Retinal pigment epithelial cell (primary cell): ENCODE results near the gene DCHS2.

Experiments used
- DNase-seq: peaks from one replicate; pipeline ENCODE4 v3.0.0-alpha.2; 2010; ENCODE audit warnings: low read depth
- H3K4me3 ChIP-seq: 2 replicates; pipeline ENCODE4 v1.5.1; 2011; ENCODE audit warnings: mild to moderate bottlenecking, low read length, control low read depth, moderate library complexity
- TF ChIP-seq, protein P1 (sequence below): conservative IDR thresholded peaks from 2 replicates; pipeline ENCODE4 v1.5.1; 2011; ENCODE audit warnings: low read depth, low read length, control low read depth, inconsistent platforms

Gene DCHS2

DNA sequence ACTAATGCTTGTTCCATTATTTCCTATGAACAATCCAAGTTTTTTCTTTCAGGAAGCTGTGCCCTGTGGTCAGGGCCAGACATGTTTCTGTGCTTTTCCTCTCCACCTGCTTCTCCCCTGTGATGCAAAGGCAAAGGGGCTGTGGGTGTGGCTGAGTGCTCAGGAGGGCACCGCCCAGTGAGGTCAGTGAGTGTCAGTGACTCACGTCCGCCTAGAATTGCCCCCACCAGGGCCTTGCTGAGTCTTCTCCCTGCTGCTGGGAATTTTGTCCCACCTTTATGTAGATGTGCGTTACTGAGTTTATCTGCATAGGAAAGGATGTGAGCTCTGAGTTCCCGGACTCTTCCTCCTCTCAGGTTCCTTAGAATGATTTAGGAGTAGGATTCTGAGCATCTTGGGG, 283.2 kb downstream of the DCHS2 start:
- TF ChIP-seq, protein P1, sequence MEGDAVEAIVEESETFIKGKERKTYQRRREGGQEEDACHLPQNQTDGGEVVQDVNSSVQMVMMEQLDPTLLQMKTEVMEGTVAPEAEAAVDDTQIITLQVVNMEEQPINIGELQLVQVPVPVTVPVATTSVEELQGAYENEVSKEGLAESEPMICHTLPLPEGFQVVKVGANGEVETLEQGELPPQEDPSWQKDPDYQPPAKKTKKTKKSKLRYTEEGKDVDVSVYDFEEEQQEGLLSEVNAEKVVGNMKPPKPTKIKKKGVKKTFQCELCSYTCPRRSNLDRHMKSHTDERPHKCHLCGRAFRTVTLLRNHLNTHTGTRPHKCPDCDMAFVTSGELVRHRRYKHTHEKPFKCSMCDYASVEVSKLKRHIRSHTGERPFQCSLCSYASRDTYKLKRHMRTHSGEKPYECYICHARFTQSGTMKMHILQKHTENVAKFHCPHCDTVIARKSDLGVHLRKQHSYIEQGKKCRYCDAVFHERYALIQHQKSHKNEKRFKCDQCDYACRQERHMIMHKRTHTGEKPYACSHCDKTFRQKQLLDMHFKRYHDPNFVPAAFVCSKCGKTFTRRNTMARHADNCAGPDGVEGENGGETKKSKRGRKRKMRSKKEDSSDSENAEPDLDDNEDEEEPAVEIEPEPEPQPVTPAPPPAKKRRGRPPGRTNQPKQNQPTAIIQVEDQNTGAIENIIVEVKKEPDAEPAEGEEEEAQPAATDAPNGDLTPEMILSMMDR, result no peak
- H3K4me3 ChIP-seq, result no peak overlapping the region
- no peak for DNase-seq

GRCh38 chr4:154205471-154205870, 286.1 kb downstream of the DCHS2 start:
- no peak for DNase-seq
- no peak overlapping the region for H3K4me3 ChIP-seq
- TF ChIP-seq, protein P1, result no peak

DNA sequence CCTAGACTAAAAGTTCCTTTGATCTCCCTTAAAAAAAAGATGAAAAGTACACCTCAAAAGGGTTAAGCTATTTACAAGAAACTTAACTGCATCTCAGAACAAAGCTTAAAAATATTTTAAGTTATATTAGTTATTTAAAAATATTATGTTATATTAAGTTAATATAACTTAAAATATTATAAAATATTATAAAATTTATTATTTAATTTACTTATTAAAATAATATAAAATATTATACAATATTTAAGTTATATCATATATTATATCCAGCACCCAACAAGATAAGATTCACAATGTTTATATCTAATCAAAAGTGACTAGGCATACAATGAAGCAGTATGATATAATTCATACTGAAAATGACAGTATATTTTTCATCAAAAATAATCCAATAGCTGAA, 296.9 kb downstream of the DCHS2 start:
- no peak overlapping the region for H3K4me3 ChIP-seq
- TF ChIP-seq, protein P1, result no peak
- no peak for DNase-seq

DNA sequence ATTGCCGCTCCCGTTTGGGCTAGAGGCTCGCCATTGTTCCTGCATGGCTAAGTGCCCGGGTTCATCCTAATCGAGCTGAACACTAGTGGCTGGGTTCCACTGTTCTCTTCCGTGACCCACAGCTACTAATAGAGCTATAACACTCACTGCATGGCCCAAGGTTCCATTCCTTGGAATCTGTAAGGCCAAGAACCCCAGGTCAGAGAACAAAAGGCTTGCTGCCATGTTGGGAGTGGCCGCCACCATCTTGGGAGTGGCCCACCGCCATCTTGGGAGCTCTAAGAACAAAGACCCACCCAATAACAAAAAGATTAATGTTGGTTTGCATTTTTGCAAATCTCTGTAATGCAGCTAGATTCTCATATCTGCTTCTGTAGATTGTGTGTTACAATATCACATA, 299.0 kb downstream of the DCHS2 start:
- H3K4me3 ChIP-seq, result no peak overlapping the region
- DNase-seq, result no peak
- TF ChIP-seq, protein P1, result no peak

DNA sequence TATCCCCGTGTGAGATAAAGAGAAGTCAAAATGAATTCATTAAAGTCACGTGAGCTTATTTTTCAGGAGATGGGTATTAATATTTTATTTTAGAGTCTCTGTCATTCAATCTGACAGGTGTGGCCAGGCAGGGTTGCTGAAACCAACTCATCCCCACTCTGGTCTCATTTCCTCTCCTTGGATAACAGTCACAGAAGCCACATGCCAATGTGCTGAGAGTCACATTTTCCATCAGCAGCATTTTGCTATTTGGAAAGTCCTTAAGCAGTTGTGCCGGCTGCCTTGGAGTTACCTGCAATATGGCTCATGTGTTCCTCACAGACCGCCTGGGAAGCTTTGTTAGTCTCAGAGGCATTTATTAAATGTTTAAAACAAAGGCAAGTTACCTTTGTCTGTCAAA, 302.3 kb downstream of the DCHS2 start:
- TF ChIP-seq, protein P1, result no peak
- no peak overlapping the region for H3K4me3 ChIP-seq
- DNase-seq, result no peak

DNA sequence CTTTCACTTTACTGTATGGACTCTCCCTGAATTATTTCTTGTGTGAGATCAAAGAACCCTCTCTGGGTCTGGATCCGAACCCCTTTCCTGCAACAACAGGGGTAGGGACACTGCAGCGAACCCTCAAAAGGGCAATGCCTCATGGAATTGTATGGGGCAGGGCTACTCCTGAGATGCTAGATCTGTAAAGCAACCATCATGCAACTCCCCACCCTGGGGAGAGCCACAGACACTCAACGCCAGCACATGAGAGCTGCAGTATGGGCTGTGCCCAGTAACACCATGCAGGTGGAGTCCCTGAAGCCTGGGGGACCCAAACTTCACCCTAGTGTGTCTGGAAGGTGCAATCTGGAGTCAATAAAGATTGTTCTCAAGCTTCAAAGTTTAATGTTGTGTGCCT, 304.7 kb downstream of the DCHS2 start:
- TF ChIP-seq, protein P1, result no peak
- H3K4me3 ChIP-seq, result no peak overlapping the region
- no peak for DNase-seq

DNA sequence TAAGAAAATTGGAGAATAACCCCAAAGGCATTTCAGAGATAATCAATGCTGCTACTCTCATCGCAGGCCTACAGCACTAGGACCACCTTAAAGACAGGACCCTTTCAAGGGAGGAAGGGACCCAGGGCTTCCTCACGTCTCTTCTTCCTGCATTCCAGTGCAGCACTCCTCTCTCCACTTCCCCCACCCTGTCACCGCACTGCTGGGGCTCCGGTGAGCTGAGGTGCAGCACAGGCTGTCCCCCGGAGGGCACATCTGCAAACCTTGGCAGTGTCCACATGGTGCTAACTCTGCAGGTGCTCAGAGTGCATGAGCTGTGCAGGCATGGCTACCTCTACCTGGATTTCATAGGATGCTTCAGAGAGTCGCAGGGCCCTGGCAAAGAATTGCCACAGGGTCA, 305.6 kb downstream of the DCHS2 start:
- DNase-seq, result no peak
- TF ChIP-seq, protein P1, result no peak
- no peak overlapping the region for H3K4me3 ChIP-seq
